HCEC 1CT (cell line): ENCODE measurements around the gene TASOR.

Source experiments
- DNase-seq: peaks from one replicate; pipeline ENCODE4 v3.0.0-alpha.2; 2017

The TASOR gene

GRCh38 chr3:56681984-56682461 is 1.0 kb downstream of the TASOR start:
- DNase-seq, result no peak

DNA sequence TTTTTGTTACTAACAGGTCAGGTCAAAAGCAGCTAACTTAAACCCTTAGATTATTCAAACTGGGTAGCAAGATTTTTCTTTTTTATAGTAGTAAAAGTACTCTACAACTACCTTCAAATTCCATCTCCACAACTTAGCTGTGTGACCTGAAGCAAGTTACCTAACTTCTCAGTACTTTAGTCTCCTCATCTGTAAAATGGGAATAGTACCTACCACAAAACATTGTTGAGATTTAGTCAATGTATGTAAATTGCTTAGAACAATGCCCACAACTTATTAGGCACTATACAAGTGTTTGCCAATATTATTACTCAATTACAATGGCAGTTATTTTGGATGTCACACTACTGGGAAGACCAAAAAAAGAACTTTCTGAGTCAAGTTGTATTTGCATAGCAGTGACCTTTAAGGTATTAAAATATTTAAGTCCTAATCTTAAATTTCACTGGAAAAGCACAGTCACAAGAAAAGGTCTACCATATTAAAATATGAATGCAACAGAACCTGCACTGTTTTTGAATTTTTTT is 2.9 kb downstream of the TASOR start:
- DNase-seq, result no peak

- no peak for DNase-seq
These were observed 5.8 kb downstream of the TASOR start for GRCh38 chr3:56677286-56677685.

DNA sequence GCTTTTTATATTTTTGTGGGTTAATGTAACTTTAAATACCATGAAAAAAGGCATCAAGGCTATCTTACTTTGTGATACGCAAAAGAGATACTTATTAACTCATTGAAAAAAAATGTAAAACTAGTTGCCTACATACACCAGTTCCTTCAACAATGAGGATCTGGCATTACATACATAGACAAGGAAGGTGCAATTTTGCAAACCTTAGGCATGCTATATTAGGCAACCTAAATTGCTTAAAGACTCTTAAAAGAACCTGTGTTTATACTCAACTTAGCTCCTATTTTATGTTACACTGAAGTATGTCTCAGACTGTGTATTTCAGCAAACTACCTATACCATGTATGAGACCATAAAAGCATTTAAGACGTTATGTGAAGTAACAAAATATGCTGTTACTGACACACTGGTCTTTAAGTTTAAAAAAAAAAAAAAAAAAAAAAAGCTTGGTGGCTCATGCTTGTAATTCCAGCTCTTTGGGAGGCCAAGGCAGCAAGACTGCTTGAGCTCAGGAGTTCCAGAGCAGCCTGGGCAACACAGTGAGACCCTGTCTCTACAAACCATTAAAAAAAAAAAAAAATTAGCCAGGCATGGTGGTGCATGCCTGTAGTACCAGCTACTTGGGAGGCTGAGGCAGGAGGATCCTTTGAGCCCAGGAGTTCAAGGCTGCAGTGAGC is 9.1 kb downstream of the TASOR start:
- DNase-seq, result no peak

DNA sequence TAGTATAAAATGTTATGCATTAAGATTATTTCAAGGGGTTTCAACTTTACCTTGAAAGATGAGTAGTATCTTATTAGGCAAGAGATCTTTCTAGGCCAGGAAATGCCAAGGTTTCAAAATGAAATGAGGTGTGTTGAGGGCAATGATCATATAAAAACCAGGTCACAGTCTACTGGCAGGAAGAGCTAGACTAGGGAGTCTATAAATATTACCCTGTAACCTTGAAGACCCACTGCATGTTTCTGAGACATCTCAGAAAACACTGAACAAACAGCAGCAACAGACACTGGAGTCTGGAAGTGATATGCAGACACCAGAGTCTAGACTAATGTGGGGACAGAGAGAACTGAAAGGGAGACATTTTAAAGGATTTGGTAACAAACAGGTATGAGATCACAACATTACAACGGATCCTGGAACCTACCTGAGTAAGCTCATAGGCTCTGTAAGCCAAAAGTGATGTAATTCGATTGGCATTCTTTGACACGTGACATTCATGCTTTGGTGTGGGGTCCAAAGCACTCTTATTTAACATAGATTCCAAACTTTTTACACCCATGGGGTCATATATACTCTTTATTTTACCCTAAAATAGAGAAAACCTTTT is 15.0 kb downstream of the TASOR start:
- DNase-seq, result no peak

- no peak for DNase-seq
These were observed 18.2 kb downstream of the TASOR start for GRCh38 chr3:56664823-56665222.

GRCh38 chr3:56655709-56656108 is 27.4 kb downstream of the TASOR start:
- DNase-seq, result no peak

GRCh38 chr3:56654460-56654859 is 28.6 kb downstream of the TASOR start:
- no peak for DNase-seq

DNA sequence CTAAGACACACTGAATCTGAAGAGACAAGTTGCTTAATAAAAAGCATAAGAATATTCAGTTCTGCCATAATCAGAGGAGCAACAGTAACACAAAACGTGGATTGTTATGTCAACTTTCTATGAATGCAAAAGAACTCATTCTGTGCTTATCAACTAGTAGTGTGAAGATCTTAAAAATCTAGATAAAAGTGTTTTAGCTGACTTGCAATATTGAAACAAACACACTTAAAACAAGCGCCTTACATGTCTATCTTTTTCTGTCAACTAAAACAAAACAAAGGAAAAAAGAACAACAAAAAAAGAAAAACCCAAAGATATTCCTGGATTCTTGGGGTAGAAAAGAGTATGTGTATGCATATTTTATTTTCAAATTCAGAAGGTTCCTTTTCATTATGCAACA is 37.7 kb downstream of the TASOR start:
- no peak for DNase-seq

DNA sequence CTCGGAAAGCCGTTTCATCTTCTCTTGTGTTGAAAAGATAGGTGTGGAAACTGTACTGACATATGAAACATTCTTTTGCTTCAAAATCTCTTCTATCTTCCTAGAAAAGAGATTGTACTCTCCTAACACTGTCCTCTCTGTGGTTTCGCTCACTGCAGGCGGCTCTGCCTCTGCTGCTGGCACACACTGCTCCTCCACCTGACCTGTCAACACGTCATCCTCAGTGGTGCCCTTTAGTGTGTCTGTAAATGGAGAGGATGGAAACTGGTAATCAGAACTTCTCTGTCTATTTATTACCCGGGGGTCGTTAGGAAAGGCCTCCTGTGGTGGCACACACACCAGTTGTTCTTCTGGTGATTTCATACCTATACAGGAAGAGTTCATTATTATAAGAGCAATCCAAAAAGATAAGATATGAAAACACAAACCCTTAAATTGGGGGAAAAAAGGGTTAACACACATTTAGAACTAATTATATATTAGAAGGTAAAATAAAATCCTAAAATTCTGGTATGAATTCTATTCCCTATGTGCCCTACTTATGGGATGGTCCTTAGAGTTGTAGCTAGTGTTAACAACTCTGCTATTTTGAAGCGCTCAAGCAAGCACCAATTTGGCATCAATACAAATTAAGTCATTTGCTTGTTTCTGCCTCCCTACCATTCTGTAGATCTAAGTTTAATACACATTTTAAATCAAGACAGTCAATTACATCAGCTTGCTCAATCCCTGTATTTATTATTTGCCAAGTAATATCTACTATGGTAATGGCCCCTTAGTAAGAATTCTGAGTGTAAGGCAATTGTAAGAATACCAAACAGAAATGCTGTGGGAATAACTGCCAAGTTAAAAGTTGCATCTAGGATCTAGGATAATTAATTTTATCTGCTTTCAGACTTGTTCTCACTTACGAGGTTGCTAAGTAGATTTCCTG is 49.2 kb downstream of the TASOR start:
- no peak for DNase-seq
